Measurements from ENCODE around the gene DMKN.

GRCh38 chr19:35514282-35514809 lies 897 bp upstream of the DMKN start:
- TF ChIP-seq CTCF (IDR thresholded peaks at IDR 0.05) (no peak), JUN (IDR thresholded peaks at IDR 0.05) (no peak), MAZ (IDR thresholded peaks at IDR 0.05; ENCODE audit: borderline replicate concordance, low read depth, low read length) (no peak), POLR2A (IDR thresholded peaks at IDR 0.05; ENCODE audit: low read length) (no peak), RAD21 (conservative IDR thresholded peaks at IDR 0.05 in 1 of 2, IDR thresholded peaks at IDR 0.05 in 1 of 2) (no peak), SMC3 (IDR thresholded peaks at IDR 0.05) (no peak), BHLHE40 (IDR thresholded peaks at IDR 0.05; ENCODE audit: low read depth, low read length) (no peak), MAX (IDR thresholded peaks at IDR 0.05) (no peak), MAFK (IDR thresholded peaks at IDR 0.05; ENCODE audit: partially characterized antibody) (no peak), USF2 (IDR thresholded peaks at IDR 0.05) (no peak), HDAC2 (IDR thresholded peaks at IDR 0.05) (no peak), RNF2 (IDR thresholded peaks at IDR 0.05; ENCODE audit: borderline replicate concordance, low read depth) (no peak)
